ENCODE measurements around the gene WDR37. TPM values are rescaled to one million over a fixed set of nuclear protein-coding genes. Genes with fewer than 3 reads are reported as not detected.
A peak's percentile ranks its signal among the peaks of the same experiment; 100 is the strongest.

WDR37 gene
- total and polyA plus RNA-seq, 10 of the 15 experiments (the other 5 are each of a cell fraction or from before 2014, with no cell fraction given): 1.9 to 11.1 (median 7.1) TPM

DNA sequence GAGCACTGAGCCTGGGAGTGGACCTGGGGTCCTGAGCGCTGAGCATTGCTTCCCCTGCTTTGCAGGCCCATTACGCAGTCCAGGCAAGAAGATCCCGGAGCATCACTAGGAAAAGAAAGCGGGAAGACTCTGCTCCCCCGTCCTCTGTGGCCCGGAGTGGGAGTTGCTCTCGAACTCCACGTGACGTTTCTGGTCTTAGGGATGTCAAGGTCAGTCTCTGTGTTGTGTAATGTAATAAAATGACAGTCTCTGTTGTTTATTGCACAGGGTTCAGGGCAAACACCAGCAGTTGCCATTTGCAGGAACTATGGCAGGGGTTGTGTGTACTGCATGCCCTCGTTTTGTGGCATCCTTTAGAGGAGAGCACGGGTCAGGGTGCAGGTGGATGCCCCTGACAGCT is 40.5 kb upstream of the WDR37 start (continued):
- TF ChIP-seq, protein P1, sequence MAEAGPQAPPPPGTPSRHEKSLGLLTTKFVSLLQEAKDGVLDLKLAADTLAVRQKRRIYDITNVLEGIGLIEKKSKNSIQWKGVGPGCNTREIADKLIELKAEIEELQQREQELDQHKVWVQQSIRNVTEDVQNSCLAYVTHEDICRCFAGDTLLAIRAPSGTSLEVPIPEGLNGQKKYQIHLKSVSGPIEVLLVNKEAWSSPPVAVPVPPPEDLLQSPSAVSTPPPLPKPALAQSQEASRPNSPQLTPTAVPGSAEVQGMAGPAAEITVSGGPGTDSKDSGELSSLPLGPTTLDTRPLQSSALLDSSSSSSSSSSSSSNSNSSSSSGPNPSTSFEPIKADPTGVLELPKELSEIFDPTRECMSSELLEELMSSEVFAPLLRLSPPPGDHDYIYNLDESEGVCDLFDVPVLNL (IDR thresholded peaks at IDR 0.05; ENCODE audit: low read depth, low read length): no peak
- TF ChIP-seq CREB1 (IDR thresholded peaks at IDR 0.05; ENCODE audit: low read depth) (no peak), ASH2L (IDR thresholded peaks at IDR 0.05; ENCODE audit: borderline replicate concordance, low read depth) (no peak), CHD2 (IDR thresholded peaks at IDR 0.05; ENCODE audit: borderline replicate concordance, low read depth, low read length) (no peak)

DNA sequence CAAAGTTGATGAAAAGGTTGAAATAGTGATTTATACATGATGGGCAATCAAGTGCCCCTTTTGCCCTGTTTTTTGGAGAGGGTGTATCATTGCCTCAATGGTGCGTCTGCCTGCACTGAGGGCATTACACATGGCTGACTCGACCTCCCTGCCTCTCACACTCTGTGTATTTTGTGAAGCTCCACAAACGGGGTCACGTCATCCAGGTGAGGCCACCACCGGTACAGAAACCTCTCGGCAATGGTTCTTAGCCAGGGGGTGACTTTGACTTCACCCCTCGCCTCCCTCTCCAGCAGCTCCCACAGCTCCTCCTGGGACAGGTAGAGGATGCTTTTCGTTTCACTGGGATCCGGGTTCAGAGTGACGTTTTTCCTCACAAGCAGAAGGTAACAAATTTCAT is 36.8 kb upstream of the WDR37 start:
- no peak for DNase-seq (ENCODE audit: low read depth, low spot score)
- Histone ChIP-seq H4K20me1 (ENCODE audit: control insufficient read depth, insufficient read depth) (no peaks in the 10 kb centered on the region), H3K27me3 (replicated peaks in 1 of 2; ENCODE audit: control insufficient read depth in 2 of 2, insufficient read depth in 2 of 2, low read length in 1 of 2) (no peaks in the 10 kb centered on the region), H3K9me3 (replicated peaks; ENCODE audit: control insufficient read depth, insufficient read depth, low read length) (no peaks in the 10 kb centered on the region), H3K36me3 (ENCODE audit: control insufficient read depth in 2 of 2, insufficient read depth in 2 of 2, low read length in 1 of 2) (peaks cover 9 to 17% of the 10 kb centered on the region in 2 experiments; a peak in 3 of 4 replicates), H3K4me2 (ENCODE audit: control insufficient read depth, insufficient read depth) (no peak overlapping the region), H2AFZ (ENCODE audit: control insufficient read depth, low read depth, low read length) (no peak overlapping the region), H3K27ac (ENCODE audit: control insufficient read depth, insufficient read depth) (no peak overlapping the region), H3K4me1 (ENCODE audit: control insufficient read depth, insufficient read depth, low read length) (no peaks in the 10 kb centered on the region), H3K4me3 (no peak overlapping the region), H3K9ac (ENCODE audit: control insufficient read depth, insufficient read depth, low read length) (no peak overlapping the region), H3K79me2 (ENCODE audit: control insufficient read depth, insufficient read depth, low read length) (no peaks in the 10 kb centered on the region)
- FAIRE-seq: no peak
- TSS peak; percentile 33 for BruUV-seq (replicated peaks)
- WGBS (ENCODE audit: insufficient coverage, insufficient replicate concordance, low lambda C conversion rate, missing lambda C conversion rate): 92% methylated on average over 10 of the region's 10 CpGs
- intact Hi-C loops (cut with micrococcal nuclease; ENCODE audit: unreplicated experiment) (no loop called here), in situ Hi-C loops (cut with MboI) (no loop called here)
- RAD21 ChIA-PET (ENCODE audit: unreplicated experiment): no interaction called here
- ATAC-seq: no peak
- POLR2A ChIA-PET: interaction anchor here (0.7 kb wide), 1 partner anchor 9 kb away, joined by 3 read pairs; no protein-coding TSS in a partner anchor
- CTCF ChIA-PET: no interaction called here
- SMC1A ChIA-PET (ENCODE audit: uncharacterized antibody, unreplicated experiment): no interaction called here
- no peak for TF ChIP-seq HCFC1 (IDR thresholded peaks at IDR 0.05; ENCODE audit: low read length)
- no peak for TF ChIP-seq ASH2L (IDR thresholded peaks at IDR 0.05; ENCODE audit: borderline replicate concordance, low read depth)
- TF ChIP-seq, protein P2, sequence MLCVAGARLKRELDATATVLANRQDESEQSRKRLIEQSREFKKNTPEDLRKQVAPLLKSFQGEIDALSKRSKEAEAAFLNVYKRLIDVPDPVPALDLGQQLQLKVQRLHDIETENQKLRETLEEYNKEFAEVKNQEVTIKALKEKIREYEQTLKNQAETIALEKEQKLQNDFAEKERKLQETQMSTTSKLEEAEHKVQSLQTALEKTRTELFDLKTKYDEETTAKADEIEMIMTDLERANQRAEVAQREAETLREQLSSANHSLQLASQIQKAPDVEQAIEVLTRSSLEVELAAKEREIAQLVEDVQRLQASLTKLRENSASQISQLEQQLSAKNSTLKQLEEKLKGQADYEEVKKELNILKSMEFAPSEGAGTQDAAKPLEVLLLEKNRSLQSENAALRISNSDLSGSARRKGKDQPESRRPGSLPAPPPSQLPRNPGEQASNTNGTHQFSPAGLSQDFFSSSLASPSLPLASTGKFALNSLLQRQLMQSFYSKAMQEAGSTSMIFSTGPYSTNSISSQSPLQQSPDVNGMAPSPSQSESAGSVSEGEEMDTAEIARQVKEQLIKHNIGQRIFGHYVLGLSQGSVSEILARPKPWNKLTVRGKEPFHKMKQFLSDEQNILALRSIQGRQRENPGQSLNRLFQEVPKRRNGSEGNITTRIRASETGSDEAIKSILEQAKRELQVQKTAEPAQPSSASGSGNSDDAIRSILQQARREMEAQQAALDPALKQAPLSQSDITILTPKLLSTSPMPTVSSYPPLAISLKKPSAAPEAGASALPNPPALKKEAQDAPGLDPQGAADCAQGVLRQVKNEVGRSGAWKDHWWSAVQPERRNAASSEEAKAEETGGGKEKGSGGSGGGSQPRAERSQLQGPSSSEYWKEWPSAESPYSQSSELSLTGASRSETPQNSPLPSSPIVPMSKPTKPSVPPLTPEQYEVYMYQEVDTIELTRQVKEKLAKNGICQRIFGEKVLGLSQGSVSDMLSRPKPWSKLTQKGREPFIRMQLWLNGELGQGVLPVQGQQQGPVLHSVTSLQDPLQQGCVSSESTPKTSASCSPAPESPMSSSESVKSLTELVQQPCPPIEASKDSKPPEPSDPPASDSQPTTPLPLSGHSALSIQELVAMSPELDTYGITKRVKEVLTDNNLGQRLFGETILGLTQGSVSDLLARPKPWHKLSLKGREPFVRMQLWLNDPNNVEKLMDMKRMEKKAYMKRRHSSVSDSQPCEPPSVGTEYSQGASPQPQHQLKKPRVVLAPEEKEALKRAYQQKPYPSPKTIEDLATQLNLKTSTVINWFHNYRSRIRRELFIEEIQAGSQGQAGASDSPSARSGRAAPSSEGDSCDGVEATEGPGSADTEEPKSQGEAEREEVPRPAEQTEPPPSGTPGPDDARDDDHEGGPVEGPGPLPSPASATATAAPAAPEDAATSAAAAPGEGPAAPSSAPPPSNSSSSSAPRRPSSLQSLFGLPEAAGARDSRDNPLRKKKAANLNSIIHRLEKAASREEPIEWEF (IDR thresholded peaks at IDR 0.05; ENCODE audit: insufficient replicate concordance, low read depth, low read length): no peak
- TF ChIP-seq HDAC2 (IDR thresholded peaks at IDR 0.05): no peak
- TF ChIP-seq POLR2AphosphoS5 (IDR thresholded peaks at IDR 0.05; ENCODE audit: low read length): 0 out of 2 replicates have a peak, but pooled peaks have one; percentile 46
- TF ChIP-seq, protein P3, sequence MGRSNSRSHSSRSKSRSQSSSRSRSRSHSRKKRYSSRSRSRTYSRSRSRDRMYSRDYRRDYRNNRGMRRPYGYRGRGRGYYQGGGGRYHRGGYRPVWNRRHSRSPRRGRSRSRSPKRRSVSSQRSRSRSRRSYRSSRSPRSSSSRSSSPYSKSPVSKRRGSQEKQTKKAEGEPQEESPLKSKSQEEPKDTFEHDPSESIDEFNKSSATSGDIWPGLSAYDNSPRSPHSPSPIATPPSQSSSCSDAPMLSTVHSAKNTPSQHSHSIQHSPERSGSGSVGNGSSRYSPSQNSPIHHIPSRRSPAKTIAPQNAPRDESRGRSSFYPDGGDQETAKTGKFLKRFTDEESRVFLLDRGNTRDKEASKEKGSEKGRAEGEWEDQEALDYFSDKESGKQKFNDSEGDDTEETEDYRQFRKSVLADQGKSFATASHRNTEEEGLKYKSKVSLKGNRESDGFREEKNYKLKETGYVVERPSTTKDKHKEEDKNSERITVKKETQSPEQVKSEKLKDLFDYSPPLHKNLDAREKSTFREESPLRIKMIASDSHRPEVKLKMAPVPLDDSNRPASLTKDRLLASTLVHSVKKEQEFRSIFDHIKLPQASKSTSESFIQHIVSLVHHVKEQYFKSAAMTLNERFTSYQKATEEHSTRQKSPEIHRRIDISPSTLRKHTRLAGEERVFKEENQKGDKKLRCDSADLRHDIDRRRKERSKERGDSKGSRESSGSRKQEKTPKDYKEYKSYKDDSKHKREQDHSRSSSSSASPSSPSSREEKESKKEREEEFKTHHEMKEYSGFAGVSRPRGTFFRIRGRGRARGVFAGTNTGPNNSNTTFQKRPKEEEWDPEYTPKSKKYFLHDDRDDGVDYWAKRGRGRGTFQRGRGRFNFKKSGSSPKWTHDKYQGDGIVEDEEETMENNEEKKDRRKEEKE (IDR thresholded peaks at IDR 0.05): no peak
- TF ChIP-seq TCF12 (IDR thresholded peaks at IDR 0.05; ENCODE audit: low read depth, low read length): no peak
- no peak for TF ChIP-seq FOS (IDR thresholded peaks at IDR 0.05; ENCODE audit: borderline replicate concordance, extremely low read depth, insufficient read length)
- TF ChIP-seq POLR2A (IDR thresholded peaks at IDR 0.05; ENCODE audit: low read depth, low read length): peak; percentile 57
- TF ChIP-seq MTA2 (IDR thresholded peaks at IDR 0.05; ENCODE audit: low read depth): no peak
- no peak for TF ChIP-seq NFYB (IDR thresholded peaks at IDR 0.05; ENCODE audit: insufficient read depth, low read depth, low read length)
- TF ChIP-seq TAF1 (IDR thresholded peaks at IDR 0.05; ENCODE audit: borderline replicate concordance, low read depth, low read length): no peak

Data from GM12878 (cell line).